ENCODE data around the gene ASF1B.

DNA sequence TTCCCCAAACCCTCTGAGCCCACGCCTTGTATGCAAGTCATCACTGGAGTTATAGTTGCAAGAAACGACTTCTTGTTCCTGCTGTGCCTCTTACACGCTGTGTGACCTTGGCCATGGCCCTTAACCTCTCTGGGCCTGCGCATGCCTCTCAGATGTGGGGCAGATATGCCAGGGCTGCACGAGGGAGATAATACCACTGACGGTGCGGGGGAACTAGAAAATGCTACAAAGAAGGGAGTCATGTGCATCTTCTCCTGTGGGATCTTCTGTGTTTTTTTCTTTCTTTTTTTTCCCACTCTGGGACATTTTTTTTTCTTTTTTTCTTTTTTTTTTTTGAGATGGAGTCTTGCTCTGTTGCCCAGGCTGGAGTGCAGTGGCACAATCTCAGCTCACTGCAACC, 41.5 kb downstream of the ASF1B start:
- TF ChIP-seq, protein P1, sequence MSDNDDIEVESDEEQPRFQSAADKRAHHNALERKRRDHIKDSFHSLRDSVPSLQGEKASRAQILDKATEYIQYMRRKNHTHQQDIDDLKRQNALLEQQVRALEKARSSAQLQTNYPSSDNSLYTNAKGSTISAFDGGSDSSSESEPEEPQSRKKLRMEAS (IDR thresholded peaks at IDR 0.05; ENCODE audit: insufficient read depth, insufficient read length), result no peak
- TF ChIP-seq, protein P2, sequence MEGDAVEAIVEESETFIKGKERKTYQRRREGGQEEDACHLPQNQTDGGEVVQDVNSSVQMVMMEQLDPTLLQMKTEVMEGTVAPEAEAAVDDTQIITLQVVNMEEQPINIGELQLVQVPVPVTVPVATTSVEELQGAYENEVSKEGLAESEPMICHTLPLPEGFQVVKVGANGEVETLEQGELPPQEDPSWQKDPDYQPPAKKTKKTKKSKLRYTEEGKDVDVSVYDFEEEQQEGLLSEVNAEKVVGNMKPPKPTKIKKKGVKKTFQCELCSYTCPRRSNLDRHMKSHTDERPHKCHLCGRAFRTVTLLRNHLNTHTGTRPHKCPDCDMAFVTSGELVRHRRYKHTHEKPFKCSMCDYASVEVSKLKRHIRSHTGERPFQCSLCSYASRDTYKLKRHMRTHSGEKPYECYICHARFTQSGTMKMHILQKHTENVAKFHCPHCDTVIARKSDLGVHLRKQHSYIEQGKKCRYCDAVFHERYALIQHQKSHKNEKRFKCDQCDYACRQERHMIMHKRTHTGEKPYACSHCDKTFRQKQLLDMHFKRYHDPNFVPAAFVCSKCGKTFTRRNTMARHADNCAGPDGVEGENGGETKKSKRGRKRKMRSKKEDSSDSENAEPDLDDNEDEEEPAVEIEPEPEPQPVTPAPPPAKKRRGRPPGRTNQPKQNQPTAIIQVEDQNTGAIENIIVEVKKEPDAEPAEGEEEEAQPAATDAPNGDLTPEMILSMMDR (IDR thresholded peaks at IDR 0.05; ENCODE audit: extremely low read depth in 1 of 2, insufficient read depth in 1 of 2, low read depth in 1 of 2, low read length in 2 of 2), result no peak
- TF ChIP-seq POLR2A (IDR thresholded peaks at IDR 0.05; ENCODE audit: low read depth, low read length) (no peak), EZH2 (IDR thresholded peaks at IDR 0.05; ENCODE audit: borderline replicate concordance, low read depth, low read length, severe bottlenecking) (no peak), POLR2AphosphoS5 (IDR thresholded peaks at IDR 0.05; ENCODE audit: insufficient read depth, low read depth, low read length) (no peak), MYC (IDR thresholded peaks at IDR 0.05; ENCODE audit: low read depth, low read length) (no peak), FOS (IDR thresholded peaks at IDR 0.05; ENCODE audit: borderline replicate concordance, insufficient read depth, low read length) (no peak), JUN (IDR thresholded peaks at IDR 0.05; ENCODE audit: borderline replicate concordance, insufficient read depth, insufficient read length, low read depth) (no peak)
